ENCODE results near the gene CTDP1.
"Not testable (repeated sequence)": the region's sequence is repeated elsewhere in the genome, so short reads cannot be mapped to it uniquely, and the experiment has no call there.

CTDP1 gene

GRCh38 chr18:79737426-79737825 lies 57.8 kb downstream of the CTDP1 start:
- in situ Hi-C loops (cut with HindIII; ENCODE audit: low sequenced_read_pairs) = no loop called here

- in situ Hi-C loops (cut with HindIII; ENCODE audit: low sequenced_read_pairs) = no loop called here
Observed at GRCh38 chr18:79738041-79738461, 58.4 kb downstream of the CTDP1 start.

- in situ Hi-C loops (cut with HindIII; ENCODE audit: low sequenced_read_pairs) = no loop called here
Observed at GRCh38 chr18:79738581-79739439, 59.2 kb downstream of the CTDP1 start.

DNA sequence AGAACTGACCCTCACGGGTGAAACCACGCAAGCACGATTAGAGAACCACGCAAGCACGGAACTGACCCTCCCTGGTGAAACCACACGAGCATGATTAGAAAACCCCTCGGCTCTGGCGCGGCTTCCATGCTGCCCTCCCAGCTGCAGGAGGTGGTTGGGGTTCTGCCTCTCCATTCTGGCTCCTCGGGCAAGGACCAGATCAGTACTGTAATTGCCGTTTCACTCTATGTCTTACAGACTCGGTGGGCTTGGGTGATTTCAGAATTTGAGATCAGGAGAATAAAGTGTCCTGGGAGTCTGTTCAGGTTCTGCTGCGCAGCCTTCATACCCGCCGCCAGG lies 59.8 kb downstream of the CTDP1 start:
- in situ Hi-C loops (cut with HindIII; ENCODE audit: low sequenced_read_pairs) = no loop called here

- in situ Hi-C loops (cut with HindIII; ENCODE audit: low sequenced_read_pairs) = not testable (repeated sequence)
Observed at GRCh38 chr18:79740047-79740446, 60.4 kb downstream of the CTDP1 start.

GRCh38 chr18:79740521-79741361 lies 61.1 kb downstream of the CTDP1 start:
- in situ Hi-C loops (cut with HindIII; ENCODE audit: low sequenced_read_pairs) = no loop called here

GRCh38 chr18:79741362-79741700 lies 61.7 kb downstream of the CTDP1 start:
- in situ Hi-C loops (cut with HindIII; ENCODE audit: low sequenced_read_pairs) = no loop called here

- in situ Hi-C loops (cut with HindIII; ENCODE audit: low sequenced_read_pairs) = no loop called here
Observed at GRCh38 chr18:79742076-79742475, 62.5 kb downstream of the CTDP1 start.

DNA sequence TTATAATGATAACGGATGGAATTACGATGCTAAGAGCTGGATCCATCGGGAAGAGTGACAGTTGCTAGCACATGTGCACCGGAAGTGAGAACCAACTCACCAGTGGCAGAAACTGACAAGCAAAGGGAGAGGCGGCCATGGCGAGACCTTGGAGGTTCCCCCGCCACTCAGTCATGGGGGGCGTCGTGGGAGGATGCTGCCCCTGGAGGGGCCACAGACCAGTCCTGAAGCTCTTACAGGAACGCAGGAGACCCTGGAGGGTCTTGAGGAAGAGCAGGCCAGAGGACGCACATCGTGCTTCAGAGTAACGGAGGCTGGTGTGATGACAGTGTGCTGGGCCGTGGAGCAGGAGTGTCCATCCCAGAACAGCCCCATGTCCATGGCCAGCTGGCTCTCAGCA lies 65.0 kb downstream of the CTDP1 start:
- in situ Hi-C loops (cut with HindIII; ENCODE audit: low sequenced_read_pairs) = no loop called here

DNA sequence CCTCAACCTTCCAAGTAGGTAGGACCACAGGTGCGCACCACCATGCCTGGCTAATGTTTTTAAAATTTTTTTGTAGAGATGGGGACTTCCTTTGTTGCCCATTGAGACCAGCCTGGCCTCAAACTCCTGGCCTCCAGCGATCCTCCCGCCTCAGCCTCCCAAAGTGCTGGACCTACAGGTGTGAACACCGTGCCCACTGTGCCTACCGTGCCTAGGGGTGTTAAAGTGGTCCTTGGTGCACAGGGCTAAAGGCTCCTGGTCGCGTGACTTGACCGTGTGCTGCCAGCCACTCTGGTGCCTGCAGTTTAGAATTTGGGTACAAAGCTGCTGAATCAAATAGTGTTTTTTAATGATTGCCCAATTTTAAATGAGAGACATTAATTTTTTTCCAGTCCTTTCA lies 67.1 kb downstream of the CTDP1 start:
- in situ Hi-C loops (cut with HindIII; ENCODE audit: low sequenced_read_pairs) = no loop called here

GRCh38 chr18:79747156-79747845 lies 67.7 kb downstream of the CTDP1 start:
- in situ Hi-C loops (cut with HindIII; ENCODE audit: low sequenced_read_pairs) = no loop called here

DNA sequence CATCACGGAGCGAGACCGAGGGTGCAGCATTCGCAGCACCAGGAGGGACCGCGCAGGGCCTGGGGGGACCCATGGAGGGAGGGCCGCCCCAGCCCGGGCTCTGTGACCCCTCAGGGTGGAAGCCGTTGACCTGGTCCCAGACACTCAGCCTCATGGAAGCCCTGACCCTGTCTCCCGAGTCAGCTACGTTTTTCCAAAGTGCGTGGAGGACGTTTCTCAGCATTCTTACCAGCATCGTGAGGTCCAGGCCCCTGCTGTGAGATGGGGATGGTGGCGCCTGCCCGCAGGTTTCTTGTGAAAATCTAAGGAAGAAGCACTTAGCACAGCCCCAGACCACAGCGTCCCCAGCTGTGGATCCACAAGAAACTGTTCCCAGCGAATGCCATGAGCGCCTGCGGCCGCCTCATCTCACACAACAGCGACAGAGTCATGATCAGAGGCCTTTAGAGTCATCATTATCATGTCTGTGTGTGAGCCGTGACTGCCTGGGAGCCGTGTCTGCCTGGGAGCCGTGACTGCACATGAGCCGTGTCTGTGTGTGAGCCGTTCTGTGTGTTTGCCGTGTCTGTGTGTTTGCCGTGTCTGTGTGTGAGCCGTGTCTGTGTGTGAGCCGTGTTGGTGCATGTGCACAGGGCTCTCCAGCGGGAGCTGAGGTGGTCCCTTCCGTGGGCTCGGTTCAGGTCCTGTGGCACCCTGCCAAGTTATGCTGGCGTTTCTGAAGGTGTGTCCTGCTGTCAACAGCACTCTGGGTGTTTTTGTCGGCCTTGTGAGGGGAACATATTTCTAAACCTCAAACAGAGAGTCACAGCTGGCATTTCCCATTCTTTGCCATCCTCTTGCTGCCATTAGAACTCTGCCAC lies 68.9 kb downstream of the CTDP1 start:
- in situ Hi-C loops (cut with HindIII; ENCODE audit: low sequenced_read_pairs) = no loop called here

- in situ Hi-C loops (cut with HindIII; ENCODE audit: low sequenced_read_pairs) = no loop called here
Observed at GRCh38 chr18:79749251-79750191, 69.9 kb downstream of the CTDP1 start.

- in situ Hi-C loops (cut with HindIII; ENCODE audit: low sequenced_read_pairs) = no loop called here
Observed at GRCh38 chr18:79750980-79751571, 71.5 kb downstream of the CTDP1 start.

- in situ Hi-C loops (cut with HindIII; ENCODE audit: low sequenced_read_pairs) = not testable (repeated sequence)
Observed at GRCh38 chr18:79751918-79752578, 72.4 kb downstream of the CTDP1 start.

DNA sequence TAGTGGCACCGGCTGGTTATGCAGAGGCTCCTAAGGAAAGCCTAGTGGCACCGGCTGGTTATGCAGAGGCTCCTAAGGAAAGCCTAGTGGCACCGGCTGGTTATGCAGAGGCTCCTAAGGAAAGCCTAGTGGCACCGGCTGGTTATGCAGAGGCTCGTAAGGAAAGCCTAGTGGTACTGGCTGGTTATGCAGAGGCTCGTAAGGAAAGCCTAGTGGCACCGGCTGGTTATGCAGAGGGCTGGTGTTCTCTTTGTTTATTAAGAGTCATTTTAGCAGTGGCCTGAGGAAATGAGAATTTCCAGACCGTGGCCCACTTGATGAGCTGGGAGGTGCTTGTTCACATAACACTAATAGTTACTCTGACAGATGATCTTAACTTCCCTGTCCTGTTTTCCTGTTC lies 73.3 kb downstream of the CTDP1 start:
- in situ Hi-C loops (cut with HindIII; ENCODE audit: low sequenced_read_pairs) = not testable (repeated sequence)

GRCh38 chr18:79753391-79753851 lies 73.8 kb downstream of the CTDP1 start:
- in situ Hi-C loops (cut with HindIII; ENCODE audit: low sequenced_read_pairs) = no loop called here

DNA sequence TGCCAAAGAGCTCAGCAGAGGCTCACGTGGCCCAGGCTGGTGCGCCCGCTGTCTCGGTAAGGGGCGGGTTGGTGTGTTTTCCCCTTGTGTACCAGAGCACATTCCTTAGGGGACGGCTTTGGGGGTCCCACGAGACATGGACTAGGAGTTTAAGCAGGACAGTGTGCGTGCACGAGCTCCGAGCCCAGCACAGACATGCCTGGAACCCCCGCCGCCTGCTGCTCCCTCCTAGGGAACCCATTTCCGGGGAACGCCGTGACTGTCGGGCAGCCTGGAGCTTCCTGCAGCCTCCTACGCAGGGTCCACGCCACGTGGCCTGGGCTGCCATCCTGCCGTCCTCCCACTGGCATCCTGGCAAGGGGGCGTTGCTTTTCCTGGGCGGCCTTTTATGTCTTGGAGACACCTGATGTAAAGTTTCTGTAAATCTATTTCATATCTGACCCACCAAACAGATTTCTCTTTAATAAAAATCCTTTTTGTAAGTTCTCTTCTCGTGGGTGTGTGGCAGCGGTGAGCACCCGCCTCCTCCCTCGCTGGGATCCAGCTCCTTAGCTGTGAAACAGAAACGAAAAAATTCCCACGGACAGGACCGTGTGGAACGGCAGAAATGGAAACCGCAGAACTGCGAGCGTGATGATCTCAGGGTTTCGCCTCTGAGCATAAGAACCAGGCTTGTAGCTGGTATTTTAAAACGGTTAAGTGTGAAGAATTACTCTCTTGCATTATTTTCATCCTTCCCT lies 74.6 kb downstream of the CTDP1 start:
- in situ Hi-C loops (cut with HindIII; ENCODE audit: low sequenced_read_pairs) = no loop called here

All from DLD1 (cell line).